ENCODE data around the gene HTT.

DNA sequence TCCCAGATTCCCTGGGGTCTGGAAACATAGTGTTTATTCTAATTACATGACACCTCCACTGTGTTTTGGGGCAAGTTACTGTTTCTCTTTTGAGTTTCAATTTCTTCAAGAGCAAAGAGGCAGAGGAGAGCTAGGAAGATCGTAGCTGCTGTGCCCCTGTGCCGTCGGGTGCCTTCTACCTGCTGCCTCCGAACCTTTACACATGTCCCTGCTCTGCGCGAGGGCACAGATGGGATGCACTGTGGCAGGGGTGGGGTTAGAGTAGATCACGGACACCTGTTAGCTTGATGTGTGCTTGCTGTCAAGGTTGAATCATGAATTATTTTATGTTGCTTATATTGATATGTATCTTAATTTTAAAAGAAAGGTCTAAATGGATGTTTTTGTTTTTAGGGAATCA, 103.4 kb downstream of the HTT start:
- TF ChIP-seq CTCF (IDR thresholded peaks at IDR 0.05) (no peak), POLR2A (IDR thresholded peaks at IDR 0.05) (no peak)

Measured in adrenal gland (tissue), 5 donors.